Neural progenitor cell (in vitro differentiated cells): Measurements from ENCODE around the gene KCNK7. TPM values are rescaled to one million over a fixed set of nuclear protein-coding genes. Genes with fewer than 3 reads are reported as not detected.

Experiments
- DNase-seq: peaks from one replicate; pipeline ENCODE4 v3.0.0-alpha.2; 2016; ENCODE audit warnings: low spot score
- H2AFZ ChIP-seq: fragments of 200-600 bp; sonication (generic); replicated peaks from 2 replicates; pipeline ENCODE4 v1.6.1; 2016; ENCODE audit warnings: antibody characterized with exemption
- H3F3A ChIP-seq: fragments of 200-600 bp; sonication (generic); 2 replicates; pipeline ENCODE4 v1.6.1; 2016; ENCODE audit warnings: antibody characterized with exemption, low read depth
- H3K27ac ChIP-seq: fragments of 200-600 bp; sonication (generic); 2 replicates; pipeline ENCODE4 v1.5.1; 2016; ENCODE audit warnings: mild to moderate bottlenecking
- H3K27me3 ChIP-seq: fragments of 200-600 bp; sonication (generic); 2 replicates; pipeline ENCODE4 v1.6.1; 2016; ENCODE audit warnings: mild to moderate bottlenecking, moderate library complexity
- H3K36me3 ChIP-seq: fragments of 200-600 bp; sonication (generic); 2 replicates; pipeline ENCODE4 v1.5.1; 2016
- H3K4me1 ChIP-seq: fragments of 200-600 bp; sonication (generic); 2 replicates; pipeline ENCODE4 v1.6.1; 2016; ENCODE audit warnings: mixed run types
- H3K4me2 ChIP-seq: fragments of 200-600 bp; sonication (generic); 2 replicates; pipeline ENCODE4 v1.6.1; 2016
- H3K4me3 ChIP-seq: fragments of 200-600 bp; sonication (generic); 2 replicates; pipeline ENCODE4 v1.5.1; 2016
- H3K79me2 ChIP-seq: fragments of 200-600 bp; sonication (generic); 2 replicates; pipeline ENCODE4 v1.6.1; 2016; ENCODE audit warnings: low read depth
- H3K9ac ChIP-seq: fragments of 200-600 bp; sonication (generic); 2 replicates; pipeline ENCODE4 v1.6.1; 2016
- H3K9me3 ChIP-seq: fragments of 200-600 bp; sonication (generic); 2 replicates; pipeline ENCODE4 v1.5.1; 2016; ENCODE audit warnings: low read depth
- H4K20me1 ChIP-seq: fragments of 200-600 bp; sonication (generic); 2 replicates; pipeline ENCODE4 v1.6.1; 2016; ENCODE audit warnings: low read depth
- H3K27ac Mint-ChIP-seq: 3 replicates; pipeline ENCODE4 v1.8.0; 2021; ENCODE audit warnings: mixed read lengths
- H3K27me3 Mint-ChIP-seq: 2 replicates; pipeline ENCODE4 v1.8.0; 2022; ENCODE audit warnings: low read depth, mild to moderate bottlenecking, inconsistent platforms, moderate library complexity, mixed read lengths; ENCODE audit not compliant: insufficient read depth
- H3K36me3 Mint-ChIP-seq: 3 replicates; pipeline ENCODE4 v1.8.0; 2021; ENCODE audit warnings: mixed read lengths
- H3K4me1 Mint-ChIP-seq: 3 replicates; pipeline ENCODE4 v1.8.0; 2021; ENCODE audit warnings: mixed read lengths
- H3K4me3 Mint-ChIP-seq: 3 replicates; pipeline ENCODE4 v1.8.0; 2021; ENCODE audit warnings: mild to moderate bottlenecking, moderate library complexity, mixed read lengths
- H3K9me3 Mint-ChIP-seq: 3 replicates; pipeline ENCODE4 v1.8.0; 2020; ENCODE audit warnings: mixed read lengths
- EZH2 ChIP-seq: fragments of 200-600 bp; sonication (generic); IDR thresholded peaks from 2 replicates; pipeline ENCODE4 v1.6.1; 2017; ENCODE audit warnings: antibody characterized with exemption, mild to moderate bottlenecking, moderate library complexity
- EZH2phosphoT487 ChIP-seq: fragments of 200-600 bp; sonication (generic); IDR thresholded peaks from 2 replicates; pipeline ENCODE4 v1.6.1; 2017; ENCODE audit warnings: antibody characterized with exemption
- total RNA-seq: library from RNA; depleted of rRNA; stranded (reverse); fragments of >200 nt; gene quantifications from 2 replicates; pipeline ENCODE4 v1.2.3, GENCODE V29; 2015; ENCODE audit warnings: low replicate concordance
- TF ChIP-seq, protein P1 (sequence below): fragments of 200-600 bp; sonication (generic); IDR thresholded peaks from 2 replicates; pipeline ENCODE4 v1.5.1; 2017; ENCODE audit warnings: antibody characterized with exemption, mild to moderate bottlenecking

The KCNK7 gene
- total RNA-seq, 1 donor from 2014 or later = not detected

DNA sequence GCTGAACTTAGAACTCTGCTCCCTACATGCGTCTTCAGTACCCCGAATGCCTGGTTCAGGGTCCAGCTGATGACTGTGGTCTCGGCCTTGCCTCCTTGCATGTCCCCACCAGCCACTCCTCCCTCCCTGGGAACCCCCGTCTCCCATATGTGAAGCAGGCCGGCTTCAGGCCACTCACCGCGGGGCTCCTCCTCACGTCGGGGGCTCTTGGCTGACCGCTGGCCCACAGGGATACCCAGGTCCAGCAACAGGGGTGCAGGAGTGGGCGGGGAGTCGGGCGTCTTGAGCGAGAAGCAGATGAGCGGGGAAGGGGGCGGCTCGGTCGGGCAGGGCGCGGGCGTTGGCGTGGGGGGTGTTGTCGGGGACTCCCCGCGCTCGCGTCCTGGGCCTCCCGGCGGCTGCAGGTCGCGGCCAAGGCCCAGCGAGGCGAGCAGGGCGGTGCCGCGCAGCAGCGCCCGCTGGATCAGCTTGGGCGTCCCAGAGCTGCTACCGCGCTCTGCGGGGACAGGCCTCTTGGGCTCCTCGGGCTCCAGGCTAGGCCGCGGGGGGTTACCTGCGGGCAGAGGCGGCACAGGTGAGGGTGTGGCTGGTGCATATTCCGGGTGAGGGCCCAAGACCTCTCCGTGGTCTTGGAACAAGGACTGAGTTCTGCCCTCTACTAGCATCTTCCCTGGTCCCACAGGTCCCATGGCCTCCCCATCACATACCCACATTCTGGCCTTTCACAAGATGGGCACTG is 3.8 kb upstream of the KCNK7 start:
- H3K9ac ChIP-seq = no peak overlapping the region
- H3K36me3 ChIP-seq = no peaks in the 10 kb centered on the region
- TF ChIP-seq EZH2 (no peak), EZH2phosphoT487 (no peak)
- TF ChIP-seq, protein P1, sequence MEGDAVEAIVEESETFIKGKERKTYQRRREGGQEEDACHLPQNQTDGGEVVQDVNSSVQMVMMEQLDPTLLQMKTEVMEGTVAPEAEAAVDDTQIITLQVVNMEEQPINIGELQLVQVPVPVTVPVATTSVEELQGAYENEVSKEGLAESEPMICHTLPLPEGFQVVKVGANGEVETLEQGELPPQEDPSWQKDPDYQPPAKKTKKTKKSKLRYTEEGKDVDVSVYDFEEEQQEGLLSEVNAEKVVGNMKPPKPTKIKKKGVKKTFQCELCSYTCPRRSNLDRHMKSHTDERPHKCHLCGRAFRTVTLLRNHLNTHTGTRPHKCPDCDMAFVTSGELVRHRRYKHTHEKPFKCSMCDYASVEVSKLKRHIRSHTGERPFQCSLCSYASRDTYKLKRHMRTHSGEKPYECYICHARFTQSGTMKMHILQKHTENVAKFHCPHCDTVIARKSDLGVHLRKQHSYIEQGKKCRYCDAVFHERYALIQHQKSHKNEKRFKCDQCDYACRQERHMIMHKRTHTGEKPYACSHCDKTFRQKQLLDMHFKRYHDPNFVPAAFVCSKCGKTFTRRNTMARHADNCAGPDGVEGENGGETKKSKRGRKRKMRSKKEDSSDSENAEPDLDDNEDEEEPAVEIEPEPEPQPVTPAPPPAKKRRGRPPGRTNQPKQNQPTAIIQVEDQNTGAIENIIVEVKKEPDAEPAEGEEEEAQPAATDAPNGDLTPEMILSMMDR = no peak
- H2AFZ ChIP-seq = no peak overlapping the region
- H3F3A ChIP-seq = no peaks in the 10 kb centered on the region
- no peak overlapping the region for H3K4me3 Mint-ChIP-seq
- no peak overlapping the region for H3K27ac ChIP-seq
- no peak for DNase-seq
- H3K9me3 Mint-ChIP-seq = no peaks in the 10 kb centered on the region
- H4K20me1 ChIP-seq = no peaks in the 10 kb centered on the region
- no peaks in the 10 kb centered on the region for H3K9me3 ChIP-seq
- no peaks in the 10 kb centered on the region for H3K79me2 ChIP-seq
- no peak overlapping the region for H3K4me2 ChIP-seq
- peaks cover 3% of the 10 kb centered on the region for H3K27me3 Mint-ChIP-seq
- no peaks in the 10 kb centered on the region for H3K4me1 Mint-ChIP-seq
- H3K4me1 ChIP-seq = no peaks in the 10 kb centered on the region
- peaks cover under 1% of the 10 kb centered on the region for H3K27me3 ChIP-seq
- H3K36me3 Mint-ChIP-seq = peaks cover 11% of the 10 kb centered on the region
- no peak overlapping the region for H3K27ac Mint-ChIP-seq
- no peak overlapping the region for H3K4me3 ChIP-seq

DNA sequence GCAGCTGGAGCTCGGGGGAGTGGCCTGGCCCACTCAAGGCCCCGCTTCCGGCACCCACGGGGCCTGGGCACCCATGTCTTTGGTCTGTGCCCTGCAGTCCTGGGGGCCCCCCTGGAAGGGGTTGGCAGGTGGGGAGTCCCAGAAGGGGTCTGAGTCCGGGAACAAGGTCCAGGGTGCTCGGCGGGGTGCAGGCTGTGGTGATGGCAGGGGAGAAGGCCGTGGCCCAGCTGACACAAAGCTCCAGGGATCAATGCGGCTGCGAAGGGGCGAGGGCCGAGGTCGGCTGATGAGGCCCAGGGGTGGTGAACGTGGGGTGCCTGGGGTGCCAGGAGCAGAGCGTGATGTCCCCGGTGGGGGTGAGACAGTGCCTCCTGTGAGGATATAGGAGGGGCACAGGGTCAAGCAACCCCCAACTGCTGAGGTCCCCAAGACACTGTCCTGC is 2.7 kb upstream of the KCNK7 start:
- no peaks in the 10 kb centered on the region for H4K20me1 ChIP-seq
- H3K79me2 ChIP-seq = no peaks in the 10 kb centered on the region
- no peak overlapping the region for H3K4me3 ChIP-seq
- Mint-ChIP-seq H3K27ac (no peak overlapping the region), H3K4me1 (no peaks in the 10 kb centered on the region), H3K36me3 (peaks cover 8% of the 10 kb centered on the region), H3K9me3 (no peaks in the 10 kb centered on the region), H3K4me3 (no peak overlapping the region), H3K27me3 (peaks cover 15% of the 10 kb centered on the region)
- H3F3A ChIP-seq = peaks cover 4% of the 10 kb centered on the region
- TF ChIP-seq EZH2 (no peak), EZH2phosphoT487 (no peak)
- TF ChIP-seq, protein P1 = no peak
- H3K36me3 ChIP-seq = no peaks in the 10 kb centered on the region
- H3K9ac ChIP-seq = no peak overlapping the region
- no peaks in the 10 kb centered on the region for H3K9me3 ChIP-seq
- peaks cover 11% of the 10 kb centered on the region for H3K27me3 ChIP-seq
- no peak for DNase-seq
- H3K4me1 ChIP-seq = no peaks in the 10 kb centered on the region
- H2AFZ ChIP-seq = no peak overlapping the region
- H3K27ac ChIP-seq = no peak overlapping the region
- H3K4me2 ChIP-seq = no peak overlapping the region

DNA sequence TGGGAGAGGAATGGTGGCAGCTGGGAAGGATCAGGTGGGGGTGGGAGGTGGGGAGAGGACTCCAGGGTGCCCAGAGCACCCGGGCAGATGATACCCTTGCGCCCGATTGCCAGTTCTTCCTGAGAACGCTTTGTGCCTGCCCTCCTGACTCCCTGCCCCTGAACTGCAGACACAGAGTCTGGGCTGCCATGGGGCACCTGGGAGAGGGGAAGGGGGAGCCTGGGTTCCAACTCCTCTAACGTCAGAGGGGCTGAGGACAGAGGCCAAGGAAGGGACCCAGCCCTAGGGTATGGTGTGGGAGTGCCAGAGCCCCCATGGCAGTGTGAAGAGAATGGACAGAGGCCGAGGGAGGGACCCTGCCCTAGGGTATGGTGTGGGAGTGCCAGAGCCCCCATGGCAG is 920 bp upstream of the KCNK7 start:
- Mint-ChIP-seq H3K4me3 (no peak overlapping the region), H3K27ac (no peak overlapping the region), H3K36me3 (peaks cover 7% of the 10 kb centered on the region), H3K9me3 (no peaks in the 10 kb centered on the region), H3K27me3 (peaks cover 25% of the 10 kb centered on the region), H3K4me1 (no peaks in the 10 kb centered on the region)
- no peak overlapping the region for H3K4me2 ChIP-seq
- H3K4me1 ChIP-seq = peaks cover 8% of the 10 kb centered on the region
- H3K9ac ChIP-seq = no peak overlapping the region
- no peak overlapping the region for H2AFZ ChIP-seq
- peaks cover 22% of the 10 kb centered on the region for H3F3A ChIP-seq
- no peaks in the 10 kb centered on the region for H4K20me1 ChIP-seq
- H3K27me3 ChIP-seq = peaks cover 29% of the 10 kb centered on the region
- DNase-seq = no peak
- no peak overlapping the region for H3K27ac ChIP-seq
- no peak overlapping the region for H3K4me3 ChIP-seq
- TF ChIP-seq EZH2 (no peak), EZH2phosphoT487 (no peak)
- TF ChIP-seq, protein P1 = no peak
- no peaks in the 10 kb centered on the region for H3K36me3 ChIP-seq
- H3K79me2 ChIP-seq = no peaks in the 10 kb centered on the region
- H3K9me3 ChIP-seq = no peaks in the 10 kb centered on the region
